ENCODE results near the gene PCDH8.

GRCh38 chr13:52811841-52812240 is 36.6 kb downstream of the PCDH8 start:
- TF ChIP-seq, protein P1, sequence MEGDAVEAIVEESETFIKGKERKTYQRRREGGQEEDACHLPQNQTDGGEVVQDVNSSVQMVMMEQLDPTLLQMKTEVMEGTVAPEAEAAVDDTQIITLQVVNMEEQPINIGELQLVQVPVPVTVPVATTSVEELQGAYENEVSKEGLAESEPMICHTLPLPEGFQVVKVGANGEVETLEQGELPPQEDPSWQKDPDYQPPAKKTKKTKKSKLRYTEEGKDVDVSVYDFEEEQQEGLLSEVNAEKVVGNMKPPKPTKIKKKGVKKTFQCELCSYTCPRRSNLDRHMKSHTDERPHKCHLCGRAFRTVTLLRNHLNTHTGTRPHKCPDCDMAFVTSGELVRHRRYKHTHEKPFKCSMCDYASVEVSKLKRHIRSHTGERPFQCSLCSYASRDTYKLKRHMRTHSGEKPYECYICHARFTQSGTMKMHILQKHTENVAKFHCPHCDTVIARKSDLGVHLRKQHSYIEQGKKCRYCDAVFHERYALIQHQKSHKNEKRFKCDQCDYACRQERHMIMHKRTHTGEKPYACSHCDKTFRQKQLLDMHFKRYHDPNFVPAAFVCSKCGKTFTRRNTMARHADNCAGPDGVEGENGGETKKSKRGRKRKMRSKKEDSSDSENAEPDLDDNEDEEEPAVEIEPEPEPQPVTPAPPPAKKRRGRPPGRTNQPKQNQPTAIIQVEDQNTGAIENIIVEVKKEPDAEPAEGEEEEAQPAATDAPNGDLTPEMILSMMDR (IDR thresholded peaks at IDR 0.05; ENCODE audit: insufficient read depth, low read length, poor library complexity, severe bottlenecking), result no peak
- no peak for TF ChIP-seq EZH2phosphoT487 (conservative IDR thresholded peaks at IDR 0.05; ENCODE audit: low read length)

Measured in SU-DHL-6 (cell line).